HEK293 (cell line): ENCODE measurements around the gene APBB2.

ENCODE experiments used
- CTCF ChIP-seq: fragments of 450-650 bp; formaldehyde crosslinking; IDR thresholded peaks from 2 replicates; pipeline ENCODE4 v1.5.1; 2016; ENCODE audit warnings: missing biosample characterization, missing genetic modification characterization
- INSM2 ChIP-seq: fragments of 450-650 bp; formaldehyde crosslinking; IDR thresholded peaks from 2 replicates; pipeline ENCODE4 v1.5.1; 2016; ENCODE audit warnings: missing biosample characterization, missing genetic modification characterization
- PATZ1 ChIP-seq: fragments of 450-650 bp; formaldehyde crosslinking; IDR thresholded peaks from 2 replicates; pipeline ENCODE4 v1.5.1; 2016; ENCODE audit warnings: missing biosample characterization, missing genetic modification characterization
- REPIN1 ChIP-seq: fragments of 450-650 bp; formaldehyde crosslinking; IDR thresholded peaks from 2 replicates; pipeline ENCODE4 v1.5.1; 2017; ENCODE audit warnings: missing biosample characterization, missing genetic modification characterization, low read depth
- ZBTB11 ChIP-seq: fragments of 450-650 bp; formaldehyde crosslinking; conservative IDR thresholded peaks from 2 replicates; pipeline ENCODE4 v1.5.1; 2016; ENCODE audit warnings: low read depth, missing biosample characterization, missing genetic modification characterization
- ZNF114 ChIP-seq: fragments of 450-650 bp; formaldehyde crosslinking; IDR thresholded peaks from 2 replicates; pipeline ENCODE4 v1.5.0; 2017; ENCODE audit warnings: missing biosample characterization, missing genetic modification characterization
- ZNF169 ChIP-seq: fragments of 450-650 bp; formaldehyde crosslinking; IDR thresholded peaks from 2 replicates; pipeline ENCODE4 v1.5.1; 2016; ENCODE audit warnings: missing biosample characterization, missing genetic modification characterization
- ZNF184 ChIP-seq: fragments of 450-650 bp; IDR thresholded peaks from 2 replicates; pipeline ENCODE4 v1.5.1; 2018; ENCODE audit warnings: missing biosample characterization, mild to moderate bottlenecking, missing genetic modification characterization
- ZNF274 ChIP-seq, 2 experiments: fragments of 200-500 bp in 1 of 2; fragments of 450-650 bp in 1 of 2; sonication (Bioruptor generic) in 1 of 2; formaldehyde crosslinking in 1 of 2; IDR thresholded peaks; 2 replicates each; pipeline versions ENCODE4 v1.5.1 to v1.6.1; 2014 to 2016; ENCODE audit warnings: borderline replicate concordance in 1 of 2, inconsistent platforms in 1 of 2, low read length in 1 of 2, missing biosample characterization in 1 of 2, missing genetic modification characterization in 1 of 2
- ZNF449 ChIP-seq: fragments of 450-650 bp; formaldehyde crosslinking; IDR thresholded peaks from 2 replicates; pipeline ENCODE4 v1.5.1; 2017; ENCODE audit warnings: missing biosample characterization, mild to moderate bottlenecking, missing genetic modification characterization, moderate library complexity
- ZNF510 ChIP-seq: fragments of 450-650 bp; formaldehyde crosslinking; IDR thresholded peaks from 2 replicates; pipeline ENCODE4 v1.5.1; 2018; ENCODE audit warnings: mild to moderate bottlenecking, missing genetic modification characterization, missing biosample characterization; ENCODE audit not compliant: insufficient replicate concordance
- ZNF610 ChIP-seq: fragments of 450-650 bp; formaldehyde crosslinking; IDR thresholded peaks from 2 replicates; pipeline ENCODE4 v1.5.1; 2016; ENCODE audit warnings: missing biosample characterization, missing genetic modification characterization, borderline replicate concordance
- ZNF830 ChIP-seq: fragments of 450-650 bp; IDR thresholded peaks from 2 replicates; pipeline ENCODE4 v1.5.0; 2018; ENCODE audit warnings: missing biosample characterization, missing genetic modification characterization, low read depth, mild to moderate bottlenecking, moderate library complexity

GRCh38 chr4:41069257-41069656 is 145.1 kb downstream of the APBB2 start:
- no peak for TF ChIP-seq ZNF274 (IDR thresholded peaks at IDR 0.05; ENCODE audit: low read length)
- no peak for TF ChIP-seq ZNF274 (tag by site-specific recombination; IDR thresholded peaks at IDR 0.05; ENCODE audit: borderline replicate concordance)
- TF ChIP-seq REPIN1 (tag by site-specific recombination) = no peak
- no peak for TF ChIP-seq ZNF449
- TF ChIP-seq CTCF (tag by site-specific recombination) = no peak
- TF ChIP-seq ZNF184 (tag by site-specific recombination) = no peak
- no peak for TF ChIP-seq ZNF169
- no peak for TF ChIP-seq ZNF114 (tag by site-specific recombination)
- no peak for TF ChIP-seq ZBTB11
- TF ChIP-seq ZNF610 = no peak
- TF ChIP-seq INSM2 = no peak
- no peak for TF ChIP-seq ZNF830 (tag by site-specific recombination)
- no peak for TF ChIP-seq PATZ1 (tag by site-specific recombination)
- TF ChIP-seq ZNF510 (tag by site-specific recombination) = no peak
